ENCODE data around the gene SIGLEC6.
"Not testable (repeated sequence)": the region's sequence is repeated elsewhere in the genome, so short reads cannot be mapped to it uniquely, and the experiment has no call there.

Gene SIGLEC6

DNA sequence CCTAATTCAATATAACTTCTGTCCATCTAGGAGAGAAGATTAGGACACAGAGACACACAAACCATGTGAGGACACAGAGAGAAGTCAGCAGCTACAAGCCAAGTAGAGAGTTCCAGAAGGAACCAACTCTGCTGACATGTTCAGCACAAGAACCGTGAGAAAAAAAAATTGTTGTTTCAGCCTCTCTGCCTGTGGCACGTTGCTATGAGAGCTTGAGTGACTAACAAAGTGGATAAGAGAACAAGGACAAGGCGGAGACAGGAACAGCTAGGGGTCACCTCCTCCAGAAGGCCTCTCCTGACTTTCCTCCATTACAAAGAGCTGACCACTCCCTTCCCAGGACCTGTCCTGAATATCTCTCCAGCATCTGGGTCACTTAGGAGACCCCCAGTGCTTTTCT, 24.3 kb downstream of the SIGLEC6 start:
- TF ChIP-seq, protein P1, sequence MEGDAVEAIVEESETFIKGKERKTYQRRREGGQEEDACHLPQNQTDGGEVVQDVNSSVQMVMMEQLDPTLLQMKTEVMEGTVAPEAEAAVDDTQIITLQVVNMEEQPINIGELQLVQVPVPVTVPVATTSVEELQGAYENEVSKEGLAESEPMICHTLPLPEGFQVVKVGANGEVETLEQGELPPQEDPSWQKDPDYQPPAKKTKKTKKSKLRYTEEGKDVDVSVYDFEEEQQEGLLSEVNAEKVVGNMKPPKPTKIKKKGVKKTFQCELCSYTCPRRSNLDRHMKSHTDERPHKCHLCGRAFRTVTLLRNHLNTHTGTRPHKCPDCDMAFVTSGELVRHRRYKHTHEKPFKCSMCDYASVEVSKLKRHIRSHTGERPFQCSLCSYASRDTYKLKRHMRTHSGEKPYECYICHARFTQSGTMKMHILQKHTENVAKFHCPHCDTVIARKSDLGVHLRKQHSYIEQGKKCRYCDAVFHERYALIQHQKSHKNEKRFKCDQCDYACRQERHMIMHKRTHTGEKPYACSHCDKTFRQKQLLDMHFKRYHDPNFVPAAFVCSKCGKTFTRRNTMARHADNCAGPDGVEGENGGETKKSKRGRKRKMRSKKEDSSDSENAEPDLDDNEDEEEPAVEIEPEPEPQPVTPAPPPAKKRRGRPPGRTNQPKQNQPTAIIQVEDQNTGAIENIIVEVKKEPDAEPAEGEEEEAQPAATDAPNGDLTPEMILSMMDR (IDR thresholded peaks at IDR 0.05; ENCODE audit: extremely low read depth, insufficient read depth, missing control alignments), result no peak

DNA sequence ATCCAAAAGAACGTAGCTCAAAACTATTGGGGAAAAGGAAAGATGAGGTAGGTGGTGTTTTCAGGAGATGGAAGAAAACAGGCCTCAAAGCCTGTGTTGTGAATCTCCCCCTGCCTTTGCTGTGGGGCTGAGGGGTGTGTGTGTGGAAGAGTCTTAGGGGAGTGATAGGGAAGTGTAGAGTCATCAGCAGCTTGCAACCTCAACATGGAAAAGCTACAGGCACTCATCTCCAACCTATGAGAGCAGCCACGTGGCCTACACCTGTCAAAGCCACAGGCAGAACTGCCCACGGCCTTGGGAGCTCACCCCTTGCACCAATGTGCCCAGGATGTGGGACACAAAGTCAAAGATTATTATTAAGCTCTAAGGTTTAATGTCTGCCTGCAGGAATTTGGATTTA, 25.6 kb downstream of the SIGLEC6 start:
- no peak for DNase-seq (ENCODE audit: low spot score)
- TF ChIP-seq, protein P1 (IDR thresholded peaks at IDR 0.05; ENCODE audit: extremely low read depth, insufficient read depth, missing control alignments), result no peak
- in situ Hi-C loops (cut with MboI; ENCODE audit: low pct_unique_long_range_greater_than_20kb, low sequenced_read_pairs, unreplicated experiment), result no loop called here

More for the DNA sequence above, 24.3 kb downstream of the SIGLEC6 start:
- DNase-seq (ENCODE audit: low spot score), result no peak
- in situ Hi-C loops (cut with MboI; ENCODE audit: low pct_unique_long_range_greater_than_20kb, low sequenced_read_pairs, unreplicated experiment), result no loop called here

DNA sequence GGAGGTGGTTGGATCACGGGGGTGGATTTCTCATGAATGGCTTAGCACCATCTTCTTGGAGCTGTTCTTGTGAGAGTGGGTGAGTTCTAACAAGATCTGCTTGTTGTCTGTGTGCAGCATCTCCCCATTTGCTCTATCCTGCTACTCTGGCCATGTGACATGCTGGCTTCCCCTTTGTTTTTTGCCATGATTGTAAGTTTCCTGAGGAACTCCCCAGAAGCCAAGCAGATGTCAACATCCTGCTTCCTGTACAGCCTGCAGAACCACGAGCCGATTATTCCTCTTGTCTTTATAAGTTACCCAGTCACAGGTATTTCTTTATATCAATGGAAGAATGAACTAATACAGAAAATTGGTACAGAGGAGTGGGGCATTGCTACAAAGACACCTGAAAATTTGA, 27.6 kb downstream of the SIGLEC6 start:
- TF ChIP-seq, protein P1 (IDR thresholded peaks at IDR 0.05; ENCODE audit: extremely low read depth, insufficient read depth, missing control alignments), result no peak
- DNase-seq (ENCODE audit: low spot score), result no peak
- in situ Hi-C loops (cut with MboI; ENCODE audit: low pct_unique_long_range_greater_than_20kb, low sequenced_read_pairs, unreplicated experiment), result no loop called here

GRCh38 chr19:51503286-51503817, 28.1 kb downstream of the SIGLEC6 start:
- TF ChIP-seq, protein P1 (IDR thresholded peaks at IDR 0.05; ENCODE audit: extremely low read depth, insufficient read depth, missing control alignments), result no peak
- in situ Hi-C loops (cut with MboI; ENCODE audit: low pct_unique_long_range_greater_than_20kb, low sequenced_read_pairs, unreplicated experiment), result no loop called here
- no peak for DNase-seq (ENCODE audit: low spot score)

DNA sequence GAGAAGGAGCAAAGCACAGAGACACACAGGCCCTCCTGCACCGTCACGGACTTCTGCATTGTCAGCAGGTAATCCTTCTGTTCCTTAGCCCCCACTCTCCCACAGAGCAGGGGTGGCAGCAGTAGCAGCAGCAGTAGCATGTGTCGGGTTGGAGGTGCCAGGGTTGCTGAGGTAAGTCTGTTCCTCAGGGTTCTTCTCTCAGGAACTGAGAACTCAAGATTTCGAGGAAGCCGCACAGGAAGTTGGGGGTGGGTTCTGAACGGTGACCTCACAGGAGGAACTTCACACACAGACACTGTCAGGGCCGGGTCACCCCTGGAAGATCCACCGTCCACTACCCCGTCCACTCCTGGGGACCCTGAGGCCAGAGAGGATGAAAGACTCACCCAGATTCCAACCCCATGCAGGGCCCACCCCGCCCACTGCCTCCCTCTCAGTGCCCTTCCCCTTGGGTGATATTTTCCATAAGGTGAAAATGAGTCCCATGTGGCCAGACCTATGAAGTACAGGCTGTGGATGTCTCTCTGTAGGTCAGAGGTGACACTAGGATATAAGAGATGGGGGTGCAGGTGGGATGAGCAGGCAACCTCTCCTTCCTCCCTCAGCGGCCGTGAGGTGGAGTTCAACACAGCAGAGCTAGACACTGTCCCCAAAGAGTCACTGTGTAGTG, 29.7 kb downstream of the SIGLEC6 start, which contains the start of gene SIGLEC12:
Gene SIGLEC12 (minus strand): TSS at position 207 of the 670 bp plus-strand sequence. CDS start 67 bp downstream, at position 140.
- in situ Hi-C loops (cut with MboI; ENCODE audit: low pct_unique_long_range_greater_than_20kb, low sequenced_read_pairs, unreplicated experiment), result no loop called here
- TF ChIP-seq, protein P1 (IDR thresholded peaks at IDR 0.05; ENCODE audit: extremely low read depth, insufficient read depth, missing control alignments), result no peak
- DNase-seq (ENCODE audit: low spot score), result no peak

DNA sequence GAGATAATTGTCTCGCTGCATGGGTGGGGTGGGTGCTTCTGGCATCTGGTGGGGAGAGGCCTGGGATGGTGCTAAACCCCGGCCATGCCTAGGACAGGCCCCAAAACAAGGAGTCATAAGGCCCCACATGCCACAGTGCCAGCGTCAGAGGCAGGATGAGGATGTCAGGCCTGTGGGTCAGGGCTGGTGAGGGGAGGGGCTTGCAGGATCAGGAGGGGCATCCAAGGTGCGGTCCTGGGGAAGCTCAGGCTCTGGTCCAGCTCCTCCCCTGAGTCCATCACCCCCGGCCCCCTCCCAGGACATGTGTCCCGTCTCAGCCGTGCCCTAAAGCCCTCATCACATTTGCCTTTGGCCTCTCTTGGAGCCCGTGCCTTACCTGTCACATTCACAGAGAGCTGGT, 30.5 kb downstream of the SIGLEC6 start:
- in situ Hi-C loops (cut with MboI; ENCODE audit: low pct_unique_long_range_greater_than_20kb, low sequenced_read_pairs, unreplicated experiment); DNase-seq (ENCODE audit: low spot score): not testable (repeated sequence)

DNA sequence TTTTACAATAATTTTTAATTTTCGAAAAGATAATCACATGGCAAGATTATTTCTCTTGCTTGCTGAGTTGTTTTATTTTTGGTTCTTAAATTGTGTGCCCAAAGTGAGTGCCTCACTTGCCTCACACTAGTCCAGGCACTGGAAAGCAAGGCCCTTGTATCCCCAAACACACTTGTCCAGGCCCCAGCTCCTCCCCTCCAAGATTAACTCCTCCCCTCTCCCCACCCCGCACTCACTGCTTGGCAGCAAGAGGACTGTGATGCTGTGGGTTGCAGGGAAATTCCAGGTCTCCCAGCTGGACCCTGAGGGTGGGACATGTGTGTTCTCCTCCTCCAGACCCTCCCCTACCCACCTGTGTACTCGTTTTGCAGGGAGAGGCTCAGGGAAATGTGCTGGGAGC, 33.8 kb downstream of the SIGLEC6 start:
- no peak for DNase-seq (ENCODE audit: low spot score)
- TF ChIP-seq, protein P1 (IDR thresholded peaks at IDR 0.05; ENCODE audit: extremely low read depth, insufficient read depth, missing control alignments), result no peak
- in situ Hi-C loops (cut with MboI; ENCODE audit: low pct_unique_long_range_greater_than_20kb, low sequenced_read_pairs, unreplicated experiment), result no loop called here

Data from GM13977 (cell line).